Memory B cell (primary cell): ENCODE measurements around the gene ZBTB7C.

Source experiments
- ATAC-seq: fragments of 150-1000 bp; cut with Tn5 transposase; 2 replicates; pipeline ENCODE4 v1.10.0; 2021; ENCODE audit warnings: low read depth, mild to moderate bottlenecking, moderate library complexity
- DNase-seq, 2 donors: peaks; one replicate each; pipeline ENCODE4 v3.0.0; 2022; ENCODE audit warnings: low spot score in 2 of 2
- H3K27ac Mint-ChIP-seq: one replicate; pipeline ENCODE4 v1.8.0; 2022; ENCODE audit warnings: mild to moderate bottlenecking, moderate library complexity, mixed read lengths
- H3K27me3 Mint-ChIP-seq: one replicate; pipeline ENCODE4 v1.8.0; 2022; ENCODE audit warnings: mixed read lengths
- H3K36me3 Mint-ChIP-seq: one replicate; pipeline ENCODE4 v1.8.0; 2022; ENCODE audit warnings: mild to moderate bottlenecking, mixed read lengths
- H3K4me1 Mint-ChIP-seq: one replicate; pipeline ENCODE4 v1.8.0; 2022; ENCODE audit warnings: mixed read lengths
- H3K4me3 Mint-ChIP-seq: one replicate; pipeline ENCODE4 v1.8.0; 2022; ENCODE audit warnings: mild to moderate bottlenecking, moderate library complexity, mixed read lengths
- H3K9me3 Mint-ChIP-seq: one replicate; pipeline ENCODE4 v1.8.0; 2022; ENCODE audit warnings: mixed read lengths

The ZBTB7C gene

DNA sequence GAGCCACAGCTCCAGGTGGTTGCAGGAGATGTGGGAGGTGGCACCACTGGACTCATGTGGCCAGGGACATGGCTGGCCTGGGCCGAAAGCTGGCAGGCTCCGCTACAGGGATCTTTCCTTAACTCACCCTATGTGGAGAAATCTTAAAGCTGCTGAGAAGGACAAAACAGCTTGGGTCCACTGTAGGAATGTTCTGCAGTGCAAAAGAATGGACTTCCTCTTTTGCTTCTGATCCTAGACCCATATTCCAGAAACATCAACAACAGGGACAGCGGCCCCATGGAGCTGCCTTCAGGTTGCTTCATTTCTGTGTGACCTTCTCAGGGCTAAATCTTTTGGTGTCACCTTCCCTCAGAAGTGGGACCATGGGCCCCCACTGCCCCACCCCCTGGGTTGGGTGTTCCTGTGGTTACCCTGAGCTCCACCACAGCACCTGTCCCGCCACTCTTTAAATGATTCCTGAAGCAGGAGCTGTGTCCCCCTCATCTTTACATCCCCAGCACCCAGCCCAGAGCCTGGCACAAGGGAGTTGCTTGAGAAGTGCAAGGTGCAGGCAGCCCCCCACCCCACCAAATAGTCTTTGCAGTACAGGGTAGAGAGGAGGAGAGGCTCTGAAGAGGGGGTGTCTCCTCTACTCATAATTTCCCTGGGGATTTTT is 205.8 kb downstream of the ZBTB7C start:
- Mint-ChIP-seq H3K4me3 (no peak overlapping the region), H3K27ac (no peak overlapping the region), H3K4me1 (no peaks in the 10 kb centered on the region), H3K9me3 (no peaks in the 10 kb centered on the region), H3K27me3 (peaks cover 22% of the 10 kb centered on the region), H3K36me3 (no peaks in the 10 kb centered on the region)
- DNase-seq (no peak), ATAC-seq (no peak)

DNA sequence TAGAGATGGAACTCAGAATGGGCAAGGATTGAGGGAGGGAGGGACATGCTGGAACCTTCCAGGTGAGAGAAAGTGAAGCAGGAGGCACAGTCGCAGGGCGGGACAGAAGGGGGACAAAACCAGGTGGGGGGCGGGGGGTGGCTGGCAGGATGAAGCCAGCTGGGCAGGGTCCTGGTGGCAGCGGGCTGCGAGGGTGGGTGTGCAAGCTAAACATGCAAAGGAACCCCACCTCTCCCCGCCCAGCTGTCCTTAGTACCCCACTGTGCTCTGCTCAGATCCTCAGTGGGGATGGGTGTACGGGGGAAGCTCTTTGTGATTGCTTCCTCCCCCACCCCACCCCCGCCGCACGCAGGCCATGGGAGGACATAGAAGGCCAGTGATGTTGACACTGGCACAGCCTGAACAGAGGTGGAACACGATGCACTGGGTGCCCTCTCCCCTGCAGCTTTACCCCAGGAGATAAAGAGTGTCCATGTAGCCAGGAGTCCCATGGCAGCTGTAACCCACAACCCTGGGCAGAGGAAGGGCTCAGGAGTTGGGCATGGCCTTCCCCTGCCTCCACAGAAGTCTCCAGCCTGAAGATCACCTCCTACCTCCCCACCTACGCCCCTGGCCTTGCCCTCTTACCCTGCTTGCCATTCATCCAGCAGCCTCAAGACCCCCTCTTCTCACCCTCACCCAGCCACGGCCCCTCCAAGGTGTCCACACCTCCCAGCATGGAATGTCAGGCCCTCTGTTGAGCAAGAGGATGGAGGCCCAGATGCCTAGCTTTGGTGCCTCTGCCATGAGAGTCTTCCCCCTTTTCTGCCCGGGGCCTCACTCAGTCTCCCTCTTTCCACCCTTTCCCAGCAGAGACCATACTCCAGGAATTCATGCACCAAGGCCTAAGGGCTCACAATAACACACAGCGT is 206.6 kb downstream of the ZBTB7C start:
- H3K27me3 Mint-ChIP-seq = peaks cover 19% of the 10 kb centered on the region
- DNase-seq (no peak), ATAC-seq (no peak)

DNA sequence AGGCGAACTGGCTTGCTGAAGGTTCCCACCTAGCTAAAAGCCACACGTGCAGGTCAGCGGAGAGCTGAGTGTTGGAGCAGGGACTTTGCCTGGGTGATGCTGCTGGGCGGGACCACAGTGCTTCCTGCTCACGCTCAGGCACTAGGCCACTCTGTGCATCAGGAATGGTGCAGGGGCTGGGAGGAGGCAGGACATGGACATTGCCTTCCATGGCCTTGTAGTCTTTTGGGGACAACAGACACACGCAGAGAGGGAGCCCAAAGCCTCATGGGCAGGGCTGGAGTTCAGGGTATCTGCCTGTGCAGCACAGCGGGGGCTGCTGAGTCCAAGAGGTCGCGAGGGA is 207.2 kb downstream of the ZBTB7C start:
- DNase-seq = no peak
- Mint-ChIP-seq H3K9me3 (no peaks in the 10 kb centered on the region), H3K27ac (no peak overlapping the region), H3K36me3 (no peaks in the 10 kb centered on the region), H3K27me3 (peaks cover 19% of the 10 kb centered on the region), H3K4me1 (no peaks in the 10 kb centered on the region), H3K4me3 (no peak overlapping the region)
- ATAC-seq = no peak

More for the DNA sequence above, 206.6 kb downstream of the ZBTB7C start:
- H3K36me3 Mint-ChIP-seq = no peaks in the 10 kb centered on the region
- H3K4me3 Mint-ChIP-seq = no peak overlapping the region
- H3K4me1 Mint-ChIP-seq = no peaks in the 10 kb centered on the region
- H3K9me3 Mint-ChIP-seq = no peaks in the 10 kb centered on the region
- no peak overlapping the region for H3K27ac Mint-ChIP-seq

DNA sequence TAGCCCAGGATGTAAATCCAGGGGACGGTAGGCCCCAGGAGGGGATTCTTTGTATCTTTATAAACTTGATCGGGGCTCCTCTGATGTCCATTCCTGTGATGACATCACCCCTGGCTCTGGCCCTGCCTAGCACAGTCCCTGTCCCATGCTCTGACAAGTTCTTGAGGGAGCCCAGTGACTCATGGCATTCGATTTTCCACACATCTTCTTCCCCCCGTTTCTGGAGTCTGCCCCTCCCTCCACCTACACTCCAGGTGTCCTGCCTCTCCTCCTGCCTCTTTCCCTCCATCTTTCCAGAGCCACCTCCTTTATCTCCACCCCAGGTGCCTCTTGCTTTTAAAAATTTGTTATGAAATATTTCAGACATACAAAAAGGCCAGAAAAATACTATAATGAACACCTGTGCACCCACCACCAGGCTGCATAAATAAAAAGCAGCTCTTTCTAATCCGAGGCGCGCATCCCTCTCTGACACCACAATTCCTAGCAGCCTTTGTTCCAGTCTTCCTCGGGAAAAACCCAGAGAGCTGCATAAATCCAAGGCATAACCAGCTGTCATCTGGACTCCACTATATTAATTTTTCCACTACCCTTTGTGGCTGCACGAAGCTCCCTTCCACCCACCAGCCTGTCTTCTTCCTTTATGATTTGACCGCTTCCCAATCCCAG is 207.7 kb downstream of the ZBTB7C start:
- DNase-seq (no peak), ATAC-seq (no peak)
- no peaks in the 10 kb centered on the region for H3K36me3 Mint-ChIP-seq

DNA sequence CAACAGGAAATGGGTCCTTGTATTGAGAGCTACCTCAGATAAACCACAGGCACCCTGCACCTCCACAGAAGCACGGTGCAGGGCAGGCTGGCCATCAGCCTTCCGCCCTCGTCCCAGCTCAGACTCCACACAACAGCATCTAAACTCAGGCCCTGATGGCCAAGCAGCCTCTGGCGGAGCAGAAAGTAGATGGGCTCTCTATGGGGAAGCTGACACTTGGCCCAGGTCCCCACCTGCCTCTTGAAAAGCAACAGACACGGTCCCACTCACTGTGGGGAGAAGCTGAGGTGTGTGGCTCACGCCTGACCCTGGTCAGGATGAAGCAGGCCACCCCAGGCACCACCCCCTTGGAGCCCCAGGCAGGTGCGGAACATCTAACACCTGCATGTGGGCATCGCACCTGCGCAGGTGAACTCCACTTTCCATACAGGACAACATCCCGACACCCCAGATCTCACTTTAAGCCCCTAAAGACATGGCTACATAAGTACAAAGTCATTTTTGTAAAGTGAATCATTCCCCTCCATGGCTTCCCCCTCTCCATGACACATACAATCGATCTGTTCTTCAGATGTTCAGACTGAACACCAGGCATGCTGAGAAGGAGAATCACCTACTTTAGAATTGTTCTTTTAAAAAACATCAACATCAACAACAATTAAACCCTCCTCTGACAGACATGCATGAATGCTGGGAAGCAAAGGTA is 208.4 kb downstream of the ZBTB7C start:
- ATAC-seq (no peak), DNase-seq (no peak)
- Mint-ChIP-seq H3K27ac (no peak overlapping the region), H3K27me3 (peaks cover 19% of the 10 kb centered on the region), H3K9me3 (peaks cover 2% of the 10 kb centered on the region), H3K4me1 (no peaks in the 10 kb centered on the region), H3K36me3 (no peaks in the 10 kb centered on the region), H3K4me3 (no peak overlapping the region)

More for the DNA sequence above, 207.7 kb downstream of the ZBTB7C start:
- no peak overlapping the region for H3K27ac Mint-ChIP-seq
- no peaks in the 10 kb centered on the region for H3K4me1 Mint-ChIP-seq
- H3K27me3 Mint-ChIP-seq = peaks cover 19% of the 10 kb centered on the region
- peaks cover 1% of the 10 kb centered on the region for H3K9me3 Mint-ChIP-seq
- no peak overlapping the region for H3K4me3 Mint-ChIP-seq

DNA sequence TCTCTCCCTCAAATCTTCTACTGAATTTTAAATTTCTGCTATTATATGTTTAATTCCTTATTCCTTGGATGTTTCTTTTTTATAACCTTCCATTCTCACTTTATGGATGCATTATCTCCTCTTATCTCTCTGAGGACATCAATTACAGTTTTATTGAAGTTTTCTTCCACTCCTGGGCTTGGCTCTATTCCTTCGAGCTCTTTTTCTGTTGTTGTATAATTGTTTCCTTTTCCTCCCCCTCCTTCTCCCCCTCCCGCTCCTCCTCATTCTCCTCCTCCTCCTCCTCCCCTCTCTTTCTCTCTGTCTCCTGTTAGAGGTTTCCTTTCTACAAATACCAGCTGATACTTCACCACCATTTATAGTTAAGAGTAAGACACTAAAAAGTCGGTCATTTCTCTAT is 209.8 kb downstream of the ZBTB7C start:
- ATAC-seq (no peak), DNase-seq (no peak)
- Mint-ChIP-seq H3K4me1 (no peaks in the 10 kb centered on the region), H3K27ac (no peak overlapping the region), H3K36me3 (no peaks in the 10 kb centered on the region), H3K9me3 (peaks cover 3% of the 10 kb centered on the region), H3K4me3 (no peak overlapping the region), H3K27me3 (peaks cover 19% of the 10 kb centered on the region)

DNA sequence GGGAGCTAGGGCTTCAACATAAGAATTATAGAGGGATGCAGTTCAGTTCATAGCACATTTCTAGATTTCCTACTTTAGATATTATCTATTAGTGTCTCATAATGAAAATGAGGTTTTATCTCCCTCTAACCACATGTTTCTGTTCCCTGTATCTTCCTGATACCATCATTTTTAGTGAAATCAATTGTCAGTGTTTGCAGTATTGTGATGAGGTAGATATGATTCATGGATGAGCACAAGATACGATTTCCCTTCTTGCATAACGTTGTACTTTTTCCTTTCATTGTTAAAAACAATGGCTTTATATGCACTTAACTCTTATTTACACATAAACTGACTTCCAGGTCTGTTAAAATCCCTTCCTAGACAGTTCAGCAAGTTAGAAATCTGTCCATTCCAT is 211.4 kb downstream of the ZBTB7C start:
- DNase-seq (no peak), ATAC-seq (no peak)
- Mint-ChIP-seq H3K4me1 (no peaks in the 10 kb centered on the region), H3K36me3 (no peaks in the 10 kb centered on the region), H3K27ac (no peak overlapping the region), H3K27me3 (peaks cover 16% of the 10 kb centered on the region), H3K9me3 (peaks cover 5% of the 10 kb centered on the region), H3K4me3 (no peak overlapping the region)

DNA sequence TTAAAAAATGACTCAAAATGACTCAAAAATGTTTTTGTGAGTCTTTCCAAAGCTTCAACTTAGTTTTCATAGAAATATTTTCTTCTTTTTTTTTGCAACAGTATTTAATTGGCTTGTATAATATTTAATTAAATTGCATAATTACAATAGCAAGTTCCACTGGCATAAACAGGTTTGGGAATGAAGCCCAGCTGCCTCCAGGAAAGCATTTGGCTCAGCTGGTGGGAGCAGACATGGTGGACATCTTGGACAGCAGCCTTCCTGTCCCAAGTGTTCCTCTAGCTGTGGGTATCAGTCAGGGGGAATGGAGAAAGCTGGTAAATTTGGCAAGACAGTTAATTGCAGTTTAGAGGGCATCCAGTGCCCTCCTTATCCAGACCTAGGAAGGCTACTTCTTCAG is 213.4 kb downstream of the ZBTB7C start:
- Mint-ChIP-seq H3K27me3 (peaks cover 9% of the 10 kb centered on the region), H3K27ac (no peak overlapping the region), H3K36me3 (no peaks in the 10 kb centered on the region), H3K9me3 (peaks cover 5% of the 10 kb centered on the region), H3K4me1 (no peaks in the 10 kb centered on the region), H3K4me3 (no peak overlapping the region)
- DNase-seq (no peak), ATAC-seq (no peak)

DNA sequence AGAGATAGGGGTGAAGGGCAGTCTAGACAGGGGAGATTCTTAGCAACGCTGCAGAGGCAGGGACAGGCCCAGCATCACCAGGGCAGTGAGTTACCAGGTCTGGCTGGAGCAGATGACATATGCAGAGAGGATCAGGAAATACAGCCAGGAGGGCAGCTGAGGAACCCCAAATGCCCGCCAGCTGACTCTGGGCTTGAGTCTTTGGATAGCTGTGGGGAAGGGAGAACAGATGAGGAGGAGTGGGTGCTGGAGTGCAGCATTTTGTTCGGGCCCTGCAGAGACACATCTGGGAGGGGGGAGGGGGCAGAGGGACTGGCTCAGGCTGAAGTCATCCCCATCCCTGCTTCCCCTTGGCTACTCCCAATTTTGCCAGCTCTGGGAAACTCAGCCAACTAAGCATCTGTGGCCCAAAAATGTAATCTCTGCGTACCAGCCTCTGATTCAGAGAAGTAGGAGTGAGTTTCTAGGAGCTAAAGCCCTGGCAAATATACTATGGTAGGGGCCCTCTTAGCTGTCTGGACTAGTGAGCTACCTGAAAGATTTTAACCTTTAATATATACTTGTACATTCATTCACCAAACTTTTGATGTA is 214.5 kb downstream of the ZBTB7C start:
- no peak for DNase-seq
- Mint-ChIP-seq H3K36me3 (no peaks in the 10 kb centered on the region), H3K9me3 (peaks cover 5% of the 10 kb centered on the region), H3K27me3 (peaks cover 8% of the 10 kb centered on the region), H3K27ac (no peak overlapping the region), H3K4me3 (no peak overlapping the region), H3K4me1 (no peaks in the 10 kb centered on the region)
- no peak for ATAC-seq

DNA sequence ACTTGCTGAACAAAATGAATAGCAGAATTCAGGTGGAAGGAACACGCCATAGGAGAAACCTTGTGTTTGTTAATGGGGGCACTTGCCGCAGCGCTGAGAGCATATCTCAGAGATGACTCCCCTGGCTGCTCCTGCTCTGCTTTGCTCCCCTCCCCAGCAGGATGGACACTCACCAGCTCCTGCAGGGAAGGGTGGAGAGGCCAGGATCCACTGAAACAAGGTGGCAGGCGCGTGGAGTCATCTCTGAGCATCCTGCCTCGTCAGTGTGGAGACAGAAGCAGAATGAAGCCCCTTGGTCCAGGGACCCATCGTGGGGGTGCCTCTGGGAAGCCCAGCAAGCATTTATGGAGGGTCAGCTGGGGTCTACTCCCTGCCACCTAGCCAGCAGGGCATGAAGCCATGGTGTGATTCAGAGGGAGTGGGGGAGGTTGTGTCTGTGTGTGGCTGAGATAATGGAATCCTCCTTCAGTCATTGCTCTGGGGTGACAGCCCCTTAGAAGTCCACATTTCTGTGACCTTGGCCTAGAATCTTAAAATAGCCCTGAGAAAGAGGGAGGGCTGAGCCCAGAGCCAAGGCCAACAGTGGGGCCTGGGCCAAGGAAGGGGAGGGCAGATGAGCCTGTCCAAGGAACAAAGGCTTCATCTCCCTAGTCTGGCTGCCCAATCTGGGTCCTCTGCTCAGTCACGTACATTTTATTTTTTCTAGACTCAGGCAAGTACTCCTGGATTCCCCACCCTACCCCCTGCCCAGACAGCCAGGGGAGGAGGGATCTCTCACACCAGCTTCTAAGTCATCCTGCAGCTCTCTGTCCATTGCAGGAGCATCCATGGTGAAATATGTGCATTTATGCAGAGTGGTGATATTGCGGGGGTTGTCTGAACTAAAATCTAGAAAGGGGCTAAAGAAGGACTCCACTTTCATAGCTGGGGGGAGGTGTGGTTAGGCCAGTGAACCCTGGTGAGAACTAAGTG is 215.4 kb downstream of the ZBTB7C start:
- Mint-ChIP-seq H3K27me3 (peaks cover 7% of the 10 kb centered on the region), H3K4me1 (no peaks in the 10 kb centered on the region), H3K27ac (no peak overlapping the region), H3K36me3 (no peaks in the 10 kb centered on the region), H3K9me3 (peaks cover 5% of the 10 kb centered on the region), H3K4me3 (no peak overlapping the region)
- ATAC-seq (no peak), DNase-seq (no peak)

DNA sequence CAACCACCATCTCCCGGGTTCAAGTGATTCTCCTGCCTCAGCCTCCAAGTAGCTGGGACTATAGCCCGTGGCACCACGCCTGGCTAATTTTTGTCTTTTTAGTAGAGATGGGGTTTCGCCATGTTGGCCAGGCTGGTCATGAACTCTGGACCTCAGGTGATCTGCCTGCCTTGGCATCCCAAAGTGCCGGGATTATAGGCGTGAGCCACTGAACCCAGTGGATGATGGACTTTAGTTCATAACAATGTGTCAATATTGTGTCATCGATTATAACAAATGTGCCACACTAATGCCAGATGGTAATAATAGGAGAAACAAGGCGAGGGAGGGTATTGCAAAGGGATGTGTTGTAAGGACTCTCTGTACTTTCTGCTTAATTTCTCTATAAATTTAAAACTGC is 216.6 kb downstream of the ZBTB7C start:
- no peak for DNase-seq
- peaks cover 5% of the 10 kb centered on the region for H3K9me3 Mint-ChIP-seq
- H3K36me3 Mint-ChIP-seq = no peaks in the 10 kb centered on the region
- H3K27me3 Mint-ChIP-seq = peaks cover 7% of the 10 kb centered on the region
- H3K4me1 Mint-ChIP-seq = no peaks in the 10 kb centered on the region
- no peak overlapping the region for H3K27ac Mint-ChIP-seq
- no peak overlapping the region for H3K4me3 Mint-ChIP-seq
- no peak for ATAC-seq

DNA sequence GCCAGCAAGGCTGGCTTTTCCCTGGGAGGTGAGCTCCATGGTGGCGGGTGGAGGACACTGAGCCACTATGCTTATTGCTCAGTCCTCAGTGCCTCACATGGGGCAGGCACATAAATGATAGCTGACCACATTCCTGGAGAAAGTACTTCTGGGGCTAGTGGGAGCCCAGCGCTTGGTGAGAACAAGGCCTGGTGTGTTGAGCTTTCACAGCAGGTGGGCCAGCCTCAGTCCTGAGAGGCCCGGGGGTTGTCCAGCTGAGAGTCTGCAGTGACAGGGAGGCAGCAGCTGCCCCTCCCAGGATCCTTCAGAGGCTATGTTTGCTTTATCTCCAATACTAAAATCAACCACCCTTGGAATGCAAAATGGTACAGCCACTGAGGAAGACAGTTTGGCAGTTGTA is 217.7 kb downstream of the ZBTB7C start:
- Mint-ChIP-seq H3K4me1 (no peaks in the 10 kb centered on the region), H3K27ac (no peak overlapping the region), H3K9me3 (peaks cover 4% of the 10 kb centered on the region), H3K4me3 (no peak overlapping the region), H3K36me3 (no peaks in the 10 kb centered on the region), H3K27me3 (peaks cover 9% of the 10 kb centered on the region)
- ATAC-seq (no peak), DNase-seq (no peak)

DNA sequence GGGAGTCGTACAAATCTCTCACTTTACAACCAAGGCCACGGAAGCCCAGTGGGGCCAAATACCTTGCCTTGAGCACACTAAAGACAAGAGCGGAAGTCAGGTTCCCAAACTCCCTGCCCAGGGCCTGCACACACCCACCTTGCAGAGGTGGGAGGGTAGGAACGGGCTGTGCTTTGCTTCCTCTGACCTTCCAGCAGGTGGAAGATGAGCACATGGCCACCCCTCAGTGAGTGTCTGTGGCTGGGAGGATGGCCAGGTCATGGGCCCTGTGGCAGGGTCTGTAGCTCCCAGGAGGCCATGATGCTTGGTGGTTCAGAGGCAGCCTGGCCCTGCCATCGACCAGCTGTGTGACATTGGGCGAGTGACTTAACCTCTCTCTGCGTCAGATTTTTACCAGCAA is 218.2 kb downstream of the ZBTB7C start:
- Mint-ChIP-seq H3K4me3 (no peak overlapping the region), H3K27me3 (peaks cover 9% of the 10 kb centered on the region), H3K9me3 (peaks cover 3% of the 10 kb centered on the region), H3K27ac (no peak overlapping the region), H3K36me3 (no peaks in the 10 kb centered on the region), H3K4me1 (no peaks in the 10 kb centered on the region)
- ATAC-seq = no peak
- no peak for DNase-seq
